ENCODE results near the gene DALRD3. TPM values are rescaled to one million over a fixed set of nuclear protein-coding genes. Genes with fewer than 3 reads are reported as not detected.
A peak's percentile ranks its signal among the peaks of the same experiment; 100 is the strongest.

Gene DALRD3
- total RNA-seq, 1 donor from 2014 or later, result 26.3 TPM

DNA sequence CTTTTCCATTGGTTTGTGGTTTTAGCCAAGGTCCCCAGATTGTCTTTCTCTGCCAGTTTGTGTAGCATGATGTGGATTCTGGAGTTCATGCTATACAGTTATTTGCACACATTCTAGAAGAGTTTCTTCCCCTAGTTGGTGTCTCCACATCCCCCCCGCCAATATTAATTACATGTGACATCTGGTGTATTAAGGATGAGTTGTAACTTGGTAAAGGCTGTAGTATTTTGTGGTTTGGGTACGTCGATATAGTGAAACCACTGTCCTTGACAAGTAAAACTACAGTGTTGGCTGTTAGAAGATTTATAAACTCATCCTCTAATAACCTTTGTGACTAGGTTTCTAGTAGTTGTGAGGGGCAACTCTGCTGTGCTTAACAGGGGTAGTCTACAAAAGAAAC is 52.0 kb downstream of the DALRD3 start:
- Mint-ChIP-seq H3K4me3 (ENCODE audit: unreplicated experiment) (no peak overlapping the region), H3K27ac (ENCODE audit: unreplicated experiment) (no peak overlapping the region), H3K36me3 (ENCODE audit: unreplicated experiment) (no peaks in the 10 kb centered on the region), H3K9me3 (ENCODE audit: unreplicated experiment) (no peaks in the 10 kb centered on the region), H3K4me1 (ENCODE audit: low read depth, unreplicated experiment) (no peaks in the 10 kb centered on the region), H3K27me3 (ENCODE audit: unreplicated experiment) (no peaks in the 10 kb centered on the region)
- DNase-seq, result no peak
- TF ChIP-seq, protein P1, sequence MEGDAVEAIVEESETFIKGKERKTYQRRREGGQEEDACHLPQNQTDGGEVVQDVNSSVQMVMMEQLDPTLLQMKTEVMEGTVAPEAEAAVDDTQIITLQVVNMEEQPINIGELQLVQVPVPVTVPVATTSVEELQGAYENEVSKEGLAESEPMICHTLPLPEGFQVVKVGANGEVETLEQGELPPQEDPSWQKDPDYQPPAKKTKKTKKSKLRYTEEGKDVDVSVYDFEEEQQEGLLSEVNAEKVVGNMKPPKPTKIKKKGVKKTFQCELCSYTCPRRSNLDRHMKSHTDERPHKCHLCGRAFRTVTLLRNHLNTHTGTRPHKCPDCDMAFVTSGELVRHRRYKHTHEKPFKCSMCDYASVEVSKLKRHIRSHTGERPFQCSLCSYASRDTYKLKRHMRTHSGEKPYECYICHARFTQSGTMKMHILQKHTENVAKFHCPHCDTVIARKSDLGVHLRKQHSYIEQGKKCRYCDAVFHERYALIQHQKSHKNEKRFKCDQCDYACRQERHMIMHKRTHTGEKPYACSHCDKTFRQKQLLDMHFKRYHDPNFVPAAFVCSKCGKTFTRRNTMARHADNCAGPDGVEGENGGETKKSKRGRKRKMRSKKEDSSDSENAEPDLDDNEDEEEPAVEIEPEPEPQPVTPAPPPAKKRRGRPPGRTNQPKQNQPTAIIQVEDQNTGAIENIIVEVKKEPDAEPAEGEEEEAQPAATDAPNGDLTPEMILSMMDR (IDR thresholded peaks at IDR 0.05; ENCODE audit: partially characterized antibody, unreplicated experiment), result no peak

Small RNA genes lying within 50 kb of the gene (microRNA-seq; reads per million reads assigned to microRNA genes)
- gene MIR191 (ENCODE audit: unreplicated experiment) (5,745 reads per million, percentile 97 among the genes with 10 or more reads in this experiment), gene MIR425 (ENCODE audit: unreplicated experiment) (4,427 reads per million, percentile 96 among the genes with 10 or more reads in this experiment)

Other genes with a start within 250 kb of the DALRD3 start
- 55.5 TPM for gene PRKAR2A, start 170.7 kb downstream of the DALRD3 start, total RNA-seq (ENCODE audit: unreplicated experiment)
- 24.3 TPM for gene SLC25A20, start 119.7 kb downstream of the DALRD3 start, total RNA-seq (ENCODE audit: unreplicated experiment)
- 74.6 TPM for gene ARIH2, start 99.7 kb downstream of the DALRD3 start, total RNA-seq (ENCODE audit: unreplicated experiment)
- gene P4HTM, start 28.3 kb downstream of the DALRD3 start, total RNA-seq (ENCODE audit: unreplicated experiment), result 18.4 TPM
- gene WDR6, start 11.2 kb downstream of the DALRD3 start, total RNA-seq (ENCODE audit: unreplicated experiment), result 236 TPM
- gene NDUFAF3, start 3.5 kb upstream of the DALRD3 start, total RNA-seq (ENCODE audit: unreplicated experiment), result 50.6 TPM
- 100 TPM for gene IMPDH2, start 10.8 kb upstream of the DALRD3 start, total RNA-seq (ENCODE audit: unreplicated experiment)
- gene QRICH1, start 75.5 kb upstream of the DALRD3 start, total RNA-seq (ENCODE audit: unreplicated experiment), result 135 TPM
- gene QARS1, start 86.2 kb upstream of the DALRD3 start, total RNA-seq (ENCODE audit: unreplicated experiment), result 266 TPM
- 83.1 TPM for gene USP19, start 102.2 kb upstream of the DALRD3 start, total RNA-seq (ENCODE audit: unreplicated experiment)
- 16.6 TPM for gene LAMB2, start 114.5 kb upstream of the DALRD3 start, total RNA-seq (ENCODE audit: unreplicated experiment)
- gene CCDC71, start 147.8 kb upstream of the DALRD3 start, total RNA-seq (ENCODE audit: unreplicated experiment), result 22.1 TPM
- gene KLHDC8B, start 153.0 kb upstream of the DALRD3 start, total RNA-seq (ENCODE audit: unreplicated experiment), result 36.3 TPM